NCI-H345 (cell line): ENCODE results near the gene PYY.
A peak's percentile ranks its signal among the peaks of the same experiment; 100 is the strongest.
"Not testable (repeated sequence)": the region's sequence is repeated elsewhere in the genome, so short reads cannot be mapped to it uniquely, and the experiment has no call there.

Experiments
- DNase-seq: peaks from one replicate; lab custom pipeline; 2025; lab: John Stamatoyannopoulos, UW

PYY gene

GRCh38 chr17:43978078-43978477 lies 24.3 kb upstream of the PYY start:
- no peak for DNase-seq

GRCh38 chr17:43976963-43977837 lies 23.5 kb upstream of the PYY start:
- DNase-seq = no peak

GRCh38 chr17:43975898-43976297 lies 22.2 kb upstream of the PYY start:
- DNase-seq = no peak

DNA sequence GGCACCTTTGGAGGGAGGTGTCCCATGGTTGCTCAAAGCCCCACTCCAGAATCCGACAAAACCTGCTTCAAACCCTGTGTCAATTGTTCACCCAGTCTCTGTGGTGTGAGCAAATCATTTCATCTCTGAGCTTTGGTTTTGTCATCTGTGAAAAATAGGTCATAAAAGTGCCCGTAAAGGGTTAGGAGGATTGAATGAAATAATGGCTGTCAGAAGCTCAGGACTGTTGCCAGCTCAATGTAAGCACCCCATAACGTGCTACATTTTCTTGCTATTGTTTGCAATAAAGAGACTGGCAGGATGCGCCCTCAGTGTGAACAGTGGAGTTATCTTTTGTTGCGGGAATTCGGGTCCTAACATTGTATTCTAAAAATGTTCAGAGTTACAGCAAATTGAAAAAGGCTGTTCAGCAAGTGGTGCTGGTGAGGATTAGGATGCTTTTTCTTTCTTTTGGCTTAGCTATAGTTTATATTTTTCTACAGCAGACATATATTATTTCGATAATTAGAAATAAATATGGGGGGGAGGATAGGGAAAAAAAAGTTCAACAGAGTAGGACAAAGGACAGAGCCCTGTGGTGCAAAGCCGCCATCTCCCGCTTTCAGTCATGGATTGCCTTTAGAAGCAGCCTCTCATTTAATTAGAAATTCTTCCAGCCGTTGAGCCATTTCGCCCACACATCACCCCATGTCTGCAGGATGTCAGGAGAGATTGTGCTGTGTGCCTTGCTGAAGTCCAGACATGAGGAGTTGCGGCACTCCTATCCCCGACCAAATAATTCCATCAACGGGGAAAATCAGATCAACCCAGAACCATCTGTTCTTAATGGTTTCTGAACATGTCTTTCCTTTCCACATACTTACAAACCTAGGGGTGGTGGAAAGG lies 20.9 kb upstream of the PYY start:
- DNase-seq = no peak

DNA sequence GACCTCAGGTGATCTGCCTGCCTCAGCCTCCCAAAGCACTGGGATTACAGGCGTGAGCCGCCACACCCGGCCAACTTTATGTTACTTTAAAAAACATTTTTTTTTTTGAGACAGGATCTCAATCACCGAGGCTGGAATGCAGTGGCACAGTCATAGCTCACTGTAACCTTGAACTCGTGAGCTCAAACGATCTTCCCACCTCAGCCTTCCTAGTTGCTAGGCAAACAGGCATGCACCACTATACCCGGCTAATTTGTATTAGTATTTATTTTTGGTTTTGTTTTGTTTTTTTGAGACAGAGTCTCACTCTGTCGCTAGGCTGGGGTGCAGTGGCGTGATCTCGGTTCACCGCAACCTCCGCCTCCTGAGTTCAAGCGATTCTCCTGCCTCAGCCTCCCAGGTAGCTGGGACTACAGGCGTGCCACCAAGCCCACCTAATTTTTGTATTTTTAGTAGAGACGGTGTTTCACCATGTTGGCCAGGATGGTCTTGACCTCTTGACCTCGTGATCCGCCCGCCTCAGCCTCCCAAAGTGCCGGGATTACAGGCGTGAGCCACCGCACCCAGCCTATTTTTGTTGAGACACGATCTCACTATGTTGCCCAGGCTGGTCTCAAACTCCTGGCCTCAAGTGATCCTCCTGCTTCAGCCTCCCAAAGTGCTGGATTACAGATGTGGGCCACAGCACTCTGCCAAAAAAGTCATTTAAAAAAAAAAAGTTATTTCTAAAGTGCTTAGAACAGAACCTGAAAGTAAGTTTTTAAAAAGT lies 18.9 kb upstream of the PYY start:
- not testable (repeated sequence) for DNase-seq

DNA sequence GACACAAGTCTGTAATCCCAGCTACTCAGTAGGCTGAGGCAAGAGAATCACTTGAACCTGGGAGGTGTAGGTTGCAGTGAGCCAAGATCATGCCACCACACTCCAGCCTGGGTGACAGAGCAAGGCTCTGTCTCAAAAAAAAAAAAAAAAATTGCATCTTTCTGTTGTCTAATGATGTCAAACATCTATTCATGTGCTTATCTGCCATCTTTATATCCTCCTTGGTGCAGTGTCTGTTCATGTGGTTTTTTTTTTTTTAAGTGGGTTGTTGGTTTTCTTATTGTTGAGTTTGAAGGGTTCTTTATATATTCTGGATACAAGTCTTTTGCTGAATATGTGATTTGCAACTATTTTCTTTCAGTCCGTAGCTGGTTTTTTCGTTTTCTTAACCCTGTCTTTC lies 17.7 kb upstream of the PYY start:
- not testable (repeated sequence) for DNase-seq

DNA sequence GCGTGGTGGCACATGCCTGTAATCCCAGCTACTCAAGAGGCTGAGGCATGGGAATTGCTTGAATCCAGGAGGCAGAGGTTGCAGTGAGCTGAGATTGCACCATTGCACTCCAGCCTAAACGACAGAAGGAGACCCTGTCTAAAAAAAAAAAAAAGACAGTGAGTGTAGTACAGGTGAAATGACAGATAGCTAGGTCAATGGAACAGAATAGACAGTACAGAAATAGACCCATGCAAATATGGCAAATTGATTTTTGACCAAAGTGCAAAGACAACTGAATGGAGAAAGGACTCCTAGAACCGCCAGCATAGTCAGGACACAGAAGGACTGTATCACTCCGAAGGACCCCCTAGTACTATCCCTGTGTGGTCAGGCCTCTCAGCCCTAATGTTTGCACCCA lies 16.6 kb upstream of the PYY start:
- DNase-seq = no peak

- no peak for DNase-seq
Observed at GRCh38 chr17:43967251-43967875, 13.6 kb upstream of the PYY start.

DNA sequence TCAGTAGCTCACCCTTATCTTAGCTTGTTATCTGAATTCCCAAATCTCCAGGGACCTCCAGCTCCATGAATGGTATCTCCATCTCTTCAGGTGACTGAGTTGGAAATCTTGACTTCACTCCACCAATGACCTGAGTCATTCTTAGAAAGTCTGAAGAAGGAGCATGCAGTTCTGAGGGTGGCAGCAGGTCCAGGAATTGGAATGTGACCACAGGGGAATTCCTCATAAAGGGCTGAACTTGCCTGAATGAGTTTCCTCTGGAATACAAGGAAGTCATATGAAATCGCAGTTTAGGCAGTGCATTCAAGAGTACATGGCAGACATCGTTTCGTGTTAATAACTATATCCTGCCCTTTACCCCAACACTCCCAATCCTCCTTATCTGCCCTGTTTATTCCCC lies 12.5 kb upstream of the PYY start:
- no peak for DNase-seq

DNA sequence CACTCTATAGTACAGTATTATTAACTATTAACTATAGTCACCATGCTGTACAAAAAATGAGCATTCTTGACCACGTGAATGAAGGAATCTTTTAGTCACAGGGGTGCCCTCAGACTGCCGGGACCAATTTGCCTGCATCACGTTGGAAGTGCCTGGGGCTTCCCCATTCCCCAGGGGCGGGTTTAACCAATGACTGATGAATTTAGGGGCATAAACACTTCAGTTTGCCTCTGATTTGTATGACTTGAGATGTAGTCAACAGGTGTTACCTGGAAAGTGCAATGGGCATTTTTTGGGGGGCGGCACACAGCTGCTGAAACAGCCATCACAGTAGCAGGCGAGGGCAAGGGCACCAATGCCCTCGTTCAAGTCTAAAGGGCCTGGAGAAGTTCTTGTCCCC lies 8.7 kb upstream of the PYY start:
- DNase-seq = no peak

- DNase-seq = no peak
Observed at GRCh38 chr17:43961954-43962353, 8.2 kb upstream of the PYY start.

- DNase-seq = not testable (repeated sequence)
Observed at GRCh38 chr17:43961292-43961691, 7.6 kb upstream of the PYY start.

DNA sequence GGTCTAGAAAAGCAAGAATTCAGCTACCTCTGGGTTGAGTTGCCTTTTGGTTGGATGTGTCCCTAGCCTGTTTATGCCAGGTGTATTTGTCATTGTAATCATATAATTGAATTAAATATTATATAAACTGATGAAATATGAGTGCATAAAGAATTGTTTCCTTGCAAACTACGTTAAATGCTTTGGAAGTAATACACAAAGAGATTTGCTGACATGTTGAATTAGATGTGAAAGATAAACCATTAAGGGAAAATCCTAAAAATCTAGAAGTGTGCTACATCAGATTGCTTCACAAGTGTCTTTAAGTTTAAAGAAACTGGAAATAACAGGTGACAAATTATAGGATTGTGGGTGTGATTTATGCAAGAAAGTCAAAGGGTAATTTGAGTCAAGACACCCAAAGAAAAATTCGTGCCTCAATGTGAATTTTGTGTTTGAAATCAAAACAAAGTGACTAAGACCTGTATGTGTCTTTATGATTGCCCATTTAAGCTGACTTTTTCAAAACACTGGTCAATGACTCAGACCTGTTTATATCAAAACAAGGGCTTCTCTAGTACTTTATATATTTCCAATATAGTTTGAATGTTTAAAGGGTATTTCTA lies 5.1 kb upstream of the PYY start:
- no peak for DNase-seq

GRCh38 chr17:43956222-43956621 lies 2.5 kb upstream of the PYY start:
- no peak for DNase-seq

GRCh38 chr17:43952724-43953666 lies 745 bp downstream of the PYY start:
- DNase-seq = peak; percentile 31

DNA sequence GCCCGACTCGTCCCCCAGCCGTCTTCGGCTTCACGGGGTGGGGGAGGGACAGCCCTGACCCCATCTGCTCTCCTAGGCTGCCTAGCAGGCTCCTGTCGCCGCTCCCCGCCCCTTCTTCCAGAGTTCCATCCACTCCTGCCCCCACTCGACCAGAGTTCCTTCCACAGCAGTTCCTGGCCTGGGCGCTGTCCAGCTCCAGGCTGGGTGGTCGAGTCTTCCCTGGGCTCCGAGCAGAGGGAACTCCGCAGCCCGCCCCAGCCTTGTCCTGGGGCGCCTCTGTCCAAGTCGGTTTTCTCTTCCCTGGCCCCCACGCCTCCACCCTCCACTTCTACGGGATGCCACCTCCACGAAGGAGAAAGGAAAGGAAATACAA lies 1.4 kb downstream of the PYY start:
- DNase-seq = no peak

DNA sequence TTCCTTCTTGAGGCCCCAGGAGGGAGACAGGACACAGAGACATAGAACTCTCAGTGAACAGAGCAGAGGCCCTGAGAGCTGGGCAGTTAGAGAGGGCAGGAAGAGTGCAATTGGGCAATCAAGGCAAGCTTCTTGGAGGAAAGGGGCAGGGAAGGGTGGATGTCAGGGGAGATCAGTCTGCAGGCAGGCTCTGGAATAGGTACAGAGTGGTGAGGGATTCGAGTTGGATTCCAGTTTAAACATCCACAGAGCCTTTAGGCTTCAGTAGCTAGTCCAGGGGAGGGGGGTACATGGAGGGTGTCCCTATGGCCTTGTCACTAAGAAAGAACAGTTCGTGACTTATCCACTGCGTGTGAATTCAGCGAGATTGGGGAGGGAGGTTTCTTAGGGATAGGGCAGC lies 2.0 kb downstream of the PYY start:
- no peak for DNase-seq

GRCh38 chr17:43950554-43950953 lies 3.2 kb downstream of the PYY start:
- no peak for DNase-seq

DNA sequence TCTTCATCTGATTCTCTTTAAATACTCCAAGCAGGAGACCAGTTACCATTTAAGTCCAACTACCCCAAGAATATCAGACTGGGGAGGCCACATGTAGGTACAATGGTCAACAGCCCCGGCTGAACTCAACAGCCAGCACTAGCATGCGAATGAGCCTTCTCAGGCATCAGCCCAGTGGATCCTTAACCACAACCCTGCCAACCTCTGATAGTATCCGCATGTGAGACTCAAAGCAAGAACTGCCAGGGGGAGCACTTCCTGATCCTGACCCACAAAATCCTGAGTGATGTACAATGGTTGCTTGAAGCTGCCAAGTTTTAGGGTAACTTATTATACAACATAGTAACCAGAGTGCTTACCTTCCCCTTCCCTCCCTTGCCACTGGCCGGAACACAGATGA lies 4.0 kb downstream of the PYY start:
- no peak for DNase-seq

GRCh38 chr17:43946781-43947180 lies 7.0 kb downstream of the PYY start:
- DNase-seq = no peak
